Smooth muscle cell of the pulmonary artery (primary cell): ENCODE measurements around the gene KRTAP4-2. TPM values are rescaled to one million over a fixed set of nuclear protein-coding genes. Genes with fewer than 3 reads are reported as not detected.

Source experiments
- total RNA-seq: library from RNA; depleted of rRNA; stranded (reverse); fragments of >200 nt; gene quantifications from 2 replicates; pipeline ENCODE4 v1.2.3, GENCODE V29; 2014

KRTAP4-2 gene
- not detected in 2 replicates for total RNA-seq

GRCh38 chr17:41177727-41178271 is at the start of gene KRTAP4-2:
TSS of gene KRTAP4-2 (minus strand) at chr17:41178221. CDS start at chr17:41178164, 57 bp downstream.

GRCh38 chr17:41226598-41227095 is 48.6 kb upstream of the KRTAP4-2 start, which contains the start of gene KRTAP9-2:
TSS of gene KRTAP9-2 (plus strand) at chr17:41226648. CDS start at chr17:41226655, 7 bp downstream.

GRCh38 chr17:41189837-41190318 is 11.9 kb upstream of the KRTAP4-2 start, which contains the start of gene KRTAP9-1:
TSS of gene KRTAP9-1 (plus strand) at chr17:41189887. CDS start at chr17:41189887, 0 bp downstream.

DNA sequence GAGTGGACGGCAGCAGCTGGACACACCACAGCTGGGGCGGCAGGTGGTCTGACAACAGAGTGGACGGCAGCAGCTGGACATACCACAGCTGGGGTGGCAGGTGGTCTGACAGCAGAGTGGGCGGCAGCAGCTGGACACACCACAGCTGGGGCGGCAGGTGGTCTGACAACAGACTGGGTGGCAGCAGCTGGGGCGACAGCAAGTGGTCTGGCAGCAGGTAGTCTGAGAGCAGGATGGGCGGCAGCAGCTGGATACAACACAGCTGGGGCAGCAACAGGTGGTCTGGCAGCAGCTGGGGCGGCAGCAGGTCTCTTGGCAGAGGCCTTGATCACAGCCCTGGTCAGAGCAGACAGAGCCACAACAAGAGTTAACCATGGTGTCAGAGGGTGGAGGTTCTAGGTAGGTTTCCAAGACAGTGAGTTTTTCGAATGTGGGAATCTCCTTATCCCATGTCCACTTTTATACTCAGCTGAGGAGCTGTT is 6.5 kb upstream of the KRTAP4-2 start, which contains the start of gene KRTAP4-1:
Gene KRTAP4-1 (minus strand): TSS at position 432 of the 482 bp plus-strand sequence. CDS start 57 bp downstream, at position 375.

GRCh38 chr17:41168121-41168520 is 9.9 kb downstream of the KRTAP4-2 start, which contains the start of gene KRTAP4-3:
TSS of gene KRTAP4-3 (minus strand) at chr17:41168221. CDS start at chr17:41168172, 49 bp downstream.

DNA sequence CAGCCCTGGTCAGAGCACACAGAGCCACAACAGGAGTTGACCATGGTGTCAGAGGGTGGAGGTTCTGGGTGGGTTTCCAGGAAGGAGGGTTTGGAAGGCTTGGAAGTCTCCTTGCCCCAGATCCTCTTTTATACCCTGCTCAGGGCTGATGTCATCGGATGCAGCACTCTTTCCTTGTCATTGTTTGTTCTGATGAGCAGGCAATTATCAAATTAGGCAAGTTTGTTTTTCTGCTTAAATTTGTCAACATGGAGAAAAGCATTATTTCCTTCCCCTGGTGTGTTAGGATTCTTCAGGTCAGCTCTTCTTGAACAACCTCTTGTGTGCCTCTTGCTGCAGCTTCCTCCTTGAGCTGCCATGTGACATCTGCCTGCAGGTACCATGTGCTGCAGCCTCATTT is 17.4 kb downstream of the KRTAP4-2 start, which contains the start of gene KRTAP4-4:
Gene KRTAP4-4 (minus strand): TSS at position 101 of the 400 bp plus-strand sequence. CDS start 57 bp downstream, at position 44.

DNA sequence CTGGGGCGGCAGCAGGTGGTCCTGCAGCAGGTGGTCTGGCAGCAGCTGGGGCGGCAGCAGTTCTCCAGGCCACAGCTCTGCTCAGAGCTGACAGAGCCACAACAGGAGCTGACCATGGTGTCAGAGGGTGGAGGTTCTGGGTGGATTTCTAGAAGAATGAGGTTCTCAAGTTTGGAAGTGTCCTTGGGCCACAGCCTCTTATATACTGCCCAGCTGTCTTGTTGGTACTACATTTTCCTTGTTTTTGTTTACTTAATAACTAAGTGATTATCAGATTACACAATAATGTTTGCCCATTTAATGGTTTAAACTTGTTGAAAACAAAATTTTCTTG is 28.4 kb downstream of the KRTAP4-2 start, which contains the start of gene KRTAP4-5:
Gene KRTAP4-5 (minus strand): TSS at position 174 of the 334 bp plus-strand sequence. CDS start 58 bp downstream, at position 116.

GRCh38 chr17:41140360-41141131 is 37.5 kb downstream of the KRTAP4-2 start, which contains the start of gene KRTAP4-6:
TSS of gene KRTAP4-6 (minus strand) at chr17:41140544. CDS start at chr17:41140487, 57 bp downstream.

Other genes starting within 250 kb of the KRTAP4-2 start
- gene KRT23, start 240.6 kb downstream of the KRTAP4-2 start, total RNA-seq, result not detected in 2 replicates
- not detected in 2 replicates for gene KRT39, start 211.3 kb downstream of the KRTAP4-2 start, total RNA-seq
- not detected in 2 replicates for gene KRT40, start 193.9 kb downstream of the KRTAP4-2 start, total RNA-seq
- gene KRTAP3-3, start 184.1 kb downstream of the KRTAP4-2 start, total RNA-seq, result not detected in 2 replicates
- not detected in 2 replicates for gene KRTAP3-2, start 178.3 kb downstream of the KRTAP4-2 start, total RNA-seq
- gene KRTAP3-1, start 169.1 kb downstream of the KRTAP4-2 start, total RNA-seq, result not detected in 2 replicates
- 0.72 and 1.6 TPM in 2 replicates for gene KRTAP1-5, start 151.0 kb downstream of the KRTAP4-2 start, total RNA-seq
- not detected in 2 replicates for gene KRTAP1-4, start 148.0 kb downstream of the KRTAP4-2 start, total RNA-seq
- not detected in 2 replicates for gene KRTAP1-3, start 143.3 kb downstream of the KRTAP4-2 start, total RNA-seq
- gene KRTAP1-1, start 136.8 kb downstream of the KRTAP4-2 start, total RNA-seq, result not detected in 2 replicates
- not detected in 2 replicates for gene KRTAP2-1, start 130.9 kb downstream of the KRTAP4-2 start, total RNA-seq
- not detected in 2 replicates for gene KRTAP2-2, start 123.0 kb downstream of the KRTAP4-2 start, total RNA-seq
- gene KRTAP2-3, start 118.1 kb downstream of the KRTAP4-2 start, total RNA-seq, result 0.56 TPM in 1 of 2 replicates, not detected in the other
- gene KRTAP2-4, start 112.3 kb downstream of the KRTAP4-2 start, total RNA-seq, result not detected in 2 replicates
- gene KRTAP4-7, start 94.1 kb downstream of the KRTAP4-2 start, total RNA-seq, result not detected in 2 replicates
- gene KRTAP4-8, start 80.1 kb downstream of the KRTAP4-2 start, total RNA-seq, result not detected in 2 replicates
- gene KRTAP4-16, start 76.0 kb downstream of the KRTAP4-2 start, total RNA-seq, result not detected in 2 replicates
- gene KRTAP4-9, start 72.8 kb downstream of the KRTAP4-2 start, total RNA-seq, result not detected in 2 replicates
- not detected in 2 replicates for gene KRTAP4-11, start 59.8 kb downstream of the KRTAP4-2 start, total RNA-seq
- not detected in 2 replicates for gene KRTAP4-12, start 54.0 kb downstream of the KRTAP4-2 start, total RNA-seq
- gene KRTAP4-6, start 37.7 kb downstream of the KRTAP4-2 start, total RNA-seq, result not detected in 2 replicates
- gene KRTAP4-5, start 28.4 kb downstream of the KRTAP4-2 start, total RNA-seq, result not detected in 2 replicates
- gene KRTAP4-4, start 17.5 kb downstream of the KRTAP4-2 start, total RNA-seq, result not detected in 2 replicates
- not detected in 2 replicates for gene KRTAP4-3, start 10.0 kb downstream of the KRTAP4-2 start, total RNA-seq
- gene KRTAP4-1, start 6.7 kb upstream of the KRTAP4-2 start, total RNA-seq, result not detected in 2 replicates
- gene KRTAP9-1, start 11.7 kb upstream of the KRTAP4-2 start, total RNA-seq, result not detected in 2 replicates
- not detected in 2 replicates for gene KRTAP9-2, start 48.4 kb upstream of the KRTAP4-2 start, total RNA-seq
- not detected in 2 replicates for gene KRTAP9-3, start 54.2 kb upstream of the KRTAP4-2 start, total RNA-seq
- not detected in 2 replicates for gene KRTAP9-8, start 59.8 kb upstream of the KRTAP4-2 start, total RNA-seq
- gene KRTAP9-4, start 71.5 kb upstream of the KRTAP4-2 start, total RNA-seq, result not detected in 2 replicates
- gene KRTAP9-9, start 77.2 kb upstream of the KRTAP4-2 start, total RNA-seq, result not detected in 2 replicates
- not detected in 2 replicates for gene KRTAP9-6, start 87.2 kb upstream of the KRTAP4-2 start, total RNA-seq
- not detected in 2 replicates for gene KRTAP9-7, start 97.5 kb upstream of the KRTAP4-2 start, total RNA-seq
- not detected in 2 replicates for gene KRTAP29-1, start 124.6 kb upstream of the KRTAP4-2 start, total RNA-seq
- gene KRTAP16-1, start 131.1 kb upstream of the KRTAP4-2 start, total RNA-seq, result not detected in 2 replicates
- not detected in 2 replicates for gene KRTAP17-1, start 137.5 kb upstream of the KRTAP4-2 start, total RNA-seq
- not detected in 2 replicates for gene KRT33A, start 172.6 kb upstream of the KRTAP4-2 start, total RNA-seq
- not detected in 2 replicates for gene KRT33B, start 191.6 kb upstream of the KRTAP4-2 start, total RNA-seq
- 0.20 and 0.46 TPM in 2 replicates for gene KRT34, start 204.1 kb upstream of the KRTAP4-2 start, total RNA-seq
- gene KRT31, start 219.4 kb upstream of the KRTAP4-2 start, total RNA-seq, result not detected in 2 replicates
- not detected in 2 replicates for gene KRT37, start 246.4 kb upstream of the KRTAP4-2 start, total RNA-seq